Esophagus (tissue), 2 donors: ENCODE data around the gene TMEM107. TPM values are rescaled to one million over a fixed set of nuclear protein-coding genes. Genes with fewer than 3 reads are reported as not detected.

Experiments used
- H3K27ac ChIP-seq, 2 donors: one replicate each; pipeline ENCODE4 v1.5.1; 2013; ENCODE audit warnings: low read depth in 2 of 2, mild to moderate bottlenecking in 2 of 2, inconsistent platforms in 1 of 2, low read length in 1 of 2, moderate library complexity in 1 of 2
- H3K27me3 ChIP-seq, 2 donors: one replicate each; pipeline ENCODE4 v1.6.1; 2013; ENCODE audit warnings: low read length in 2 of 2, control low read depth in 1 of 2, mild to moderate bottlenecking in 1 of 2; ENCODE audit not compliant: insufficient read depth in 2 of 2, control insufficient read depth in 1 of 2
- H3K36me3 ChIP-seq, 2 donors: one replicate each; pipeline ENCODE4 v1.6.1; 2013; ENCODE audit warnings: low read length in 1 of 2; ENCODE audit not compliant: control insufficient read depth in 2 of 2, insufficient read depth in 2 of 2
- H3K4me1 ChIP-seq, 2 donors: one replicate each; pipeline ENCODE4 v1.6.1; 2013; ENCODE audit warnings: low read length in 1 of 2; ENCODE audit not compliant: control insufficient read depth in 2 of 2, insufficient read depth in 2 of 2
- H3K4me3 ChIP-seq, 2 donors: one replicate each; pipeline ENCODE4 v1.5.1; 2013; ENCODE audit warnings: low read length in 2 of 2, mild to moderate bottlenecking in 2 of 2, low read depth in 1 of 2, moderate library complexity in 1 of 2
- H3K9me3 ChIP-seq, 2 donors: one replicate each; pipeline ENCODE4 v1.6.1; 2013; ENCODE audit warnings: mild to moderate bottlenecking in 2 of 2, low read depth in 1 of 2, low read length in 1 of 2, moderate library complexity in 1 of 2; ENCODE audit not compliant: control insufficient read depth in 2 of 2, insufficient read depth in 1 of 2
- WGBS, 2 donors: extraction: QIAGEN DNeasy Blood & Tissue Kit; methylation state at CpG; one replicate each; pipeline ENCODE4 v1.1.7; 2013; 5-methylcytosine and 5-hydroxymethylcytosine counted together
- polyA plus RNA-seq, 2 donors: library from polyadenylated mRNA; stranded (reverse); fragments of 200-250 nt; gene quantifications; one replicate each; pipeline ENCODE4 v1.2.3, GENCODE V29; 2013
- donor health status: healthy with polysubstance abuse.
- donor health status: Bipolar disorder and iron deficiency.

Gene TMEM107
- polyA plus RNA-seq, 2 donors = 5.6 to 8.9 TPM

- WGBS, 2 donors = 76 to 77% methylated on average over 18 of the region's 18 CpGs
- Histone ChIP-seq H3K27me3 (no peaks in the 10 kb centered on the region), H3K4me1 (peaks cover 2 to 26% of the 10 kb centered on the region in 2 donors), H3K36me3 (peaks cover 26 to 48% of the 10 kb centered on the region in 2 donors), H3K9me3 (peaks cover 0 to 2% of the 10 kb centered on the region in 2 donors), H3K27ac (peak overlapping the region; percentile 100), H3K4me3 (peak overlapping the region; percentile 48 to 69)
Observed at GRCh38 chr17:8150194-8151119, 25.7 kb downstream of the TMEM107 start.

GRCh38 chr17:8149419-8150193, 26.6 kb downstream of the TMEM107 start:
- Histone ChIP-seq H3K9me3 (peaks cover 0 to 2% of the 10 kb centered on the region in 2 donors), H3K36me3 (peaks cover 26 to 53% of the 10 kb centered on the region in 2 donors), H3K27me3 (no peaks in the 10 kb centered on the region), H3K27ac (peak overlapping the region in 1 of 2 donors; percentile 19), H3K4me3 (no peak overlapping the region), H3K4me1 (peaks cover 2 to 24% of the 10 kb centered on the region in 2 donors)
- 92 to 96% methylated on average over 29 of the region's 29 CpGs for WGBS, 2 donors

GRCh38 chr17:8148560-8148959, 27.6 kb downstream of the TMEM107 start:
- H3K27ac ChIP-seq = no peak overlapping the region
- 92 to 93% methylated on average over 13 of the region's 13 CpGs for WGBS, 2 donors
- peaks cover 2 to 22% of the 10 kb centered on the region in 2 donors for H3K4me1 ChIP-seq
- H3K36me3 ChIP-seq = peaks cover 36 to 64% of the 10 kb centered on the region in 2 donors
- H3K9me3 ChIP-seq = peaks cover 0 to 2% of the 10 kb centered on the region in 2 donors
- H3K27me3 ChIP-seq = no peaks in the 10 kb centered on the region
- H3K4me3 ChIP-seq = no peak overlapping the region

GRCh38 chr17:8147805-8148404, 28.3 kb downstream of the TMEM107 start:
- H3K4me1 ChIP-seq = peaks cover 2 to 20% of the 10 kb centered on the region in 2 donors

DNA sequence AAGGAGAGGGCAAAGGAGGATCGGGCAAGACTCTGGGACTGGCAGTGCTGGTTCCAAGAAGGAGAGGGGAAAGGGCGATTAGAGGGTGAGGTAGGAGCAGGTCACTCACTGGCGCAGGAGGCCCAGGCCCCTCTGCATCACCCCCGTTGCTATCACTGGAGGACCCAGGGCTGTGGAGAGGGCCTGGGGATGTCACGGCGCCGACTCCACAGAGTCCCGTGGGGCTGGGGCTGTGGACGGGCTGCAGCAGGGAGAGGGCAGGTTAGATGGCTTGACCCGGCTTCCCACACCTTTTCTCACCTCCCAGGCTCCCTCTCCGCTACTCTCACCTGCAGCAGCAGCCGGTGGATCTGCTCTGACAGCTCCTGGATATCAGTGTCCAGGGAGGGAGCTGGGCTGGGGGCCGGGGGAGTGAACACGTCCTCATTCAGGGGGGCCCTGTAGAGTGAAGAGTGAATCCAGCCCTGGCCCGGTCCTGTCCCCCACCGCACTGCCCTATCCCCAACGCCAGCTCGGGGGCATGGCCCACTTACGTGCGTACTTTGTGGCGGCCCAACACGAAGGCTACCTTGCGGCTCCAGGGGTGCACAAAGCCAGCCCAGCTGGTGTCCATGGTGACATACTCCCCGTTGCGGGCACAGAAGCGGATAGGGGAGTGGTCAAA, 28.9 kb downstream of the TMEM107 start:
- Histone ChIP-seq H3K27ac (peak overlapping the region in 1 of 2 donors; percentile 26), H3K27me3 (no peaks in the 10 kb centered on the region), H3K36me3 (peaks cover 42 to 75% of the 10 kb centered on the region in 2 donors), H3K4me1 (peaks cover 2 to 16% of the 10 kb centered on the region in 2 donors), H3K4me3 (no peak overlapping the region), H3K9me3 (peaks cover 0 to 2% of the 10 kb centered on the region in 2 donors)
- WGBS, 2 donors = 89 to 91% methylated on average over 25 to 26 of the region's 26 CpGs

More at GRCh38 chr17:8147805-8148404, 28.3 kb downstream of the TMEM107 start:
- no peak overlapping the region for H3K4me3 ChIP-seq
- H3K9me3 ChIP-seq = peaks cover 0 to 2% of the 10 kb centered on the region in 2 donors
- H3K36me3 ChIP-seq = peaks cover 37 to 69% of the 10 kb centered on the region in 2 donors
- WGBS, 2 donors = 88 to 92% methylated on average over 12 to 13 of the region's 13 CpGs
- no peaks in the 10 kb centered on the region for H3K27me3 ChIP-seq
- peak overlapping the region in 1 of 2 donors; percentile 3 for H3K27ac ChIP-seq

DNA sequence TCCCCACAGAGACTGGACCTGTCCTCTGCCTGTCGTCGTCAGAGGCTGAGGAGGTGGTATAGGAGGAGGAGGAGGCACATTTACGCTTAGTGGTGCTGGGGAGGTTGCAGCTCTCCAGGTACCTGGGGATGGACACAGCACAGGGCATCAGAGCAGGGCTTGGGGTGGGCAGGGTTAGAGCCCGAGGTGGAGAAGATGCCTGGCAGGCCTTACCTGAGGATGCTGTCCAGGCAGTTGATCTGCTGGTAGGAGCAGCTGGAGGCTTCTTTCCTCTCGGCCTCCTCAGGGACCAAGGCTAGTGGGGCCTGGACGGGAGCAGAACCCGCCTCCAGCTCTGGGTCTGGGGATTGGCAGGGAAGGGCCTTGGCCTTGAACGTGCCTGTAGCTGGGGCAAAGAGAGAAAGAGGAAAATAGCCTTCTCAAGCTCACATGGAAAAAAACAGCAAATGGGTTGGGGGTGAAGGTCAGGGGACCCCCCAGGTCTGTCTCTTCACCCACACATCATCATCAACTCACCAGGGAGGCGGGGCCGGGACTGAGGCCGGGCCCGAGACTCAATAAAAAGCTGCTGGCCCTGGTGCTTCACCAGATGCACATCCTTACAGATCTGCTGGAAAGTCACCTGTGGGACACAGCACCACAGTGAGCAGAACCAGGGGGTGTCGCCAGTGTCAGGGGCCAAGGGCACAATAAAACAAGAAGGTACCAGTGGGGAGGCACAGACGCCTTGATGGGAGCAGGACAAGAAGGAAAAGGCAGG, 29.6 kb downstream of the TMEM107 start:
- H3K27ac ChIP-seq = peak overlapping the region in 1 of 2 donors; percentile 34
- WGBS, 2 donors = 92% methylated on average over 14 of the region's 14 CpGs
- no peak overlapping the region for H3K4me3 ChIP-seq
- no peaks in the 10 kb centered on the region for H3K27me3 ChIP-seq
- H3K4me1 ChIP-seq = peaks cover 2 to 16% of the 10 kb centered on the region in 2 donors
- H3K36me3 ChIP-seq = peaks cover 43 to 81% of the 10 kb centered on the region in 2 donors
- H3K9me3 ChIP-seq = peaks cover 0 to 2% of the 10 kb centered on the region in 2 donors

DNA sequence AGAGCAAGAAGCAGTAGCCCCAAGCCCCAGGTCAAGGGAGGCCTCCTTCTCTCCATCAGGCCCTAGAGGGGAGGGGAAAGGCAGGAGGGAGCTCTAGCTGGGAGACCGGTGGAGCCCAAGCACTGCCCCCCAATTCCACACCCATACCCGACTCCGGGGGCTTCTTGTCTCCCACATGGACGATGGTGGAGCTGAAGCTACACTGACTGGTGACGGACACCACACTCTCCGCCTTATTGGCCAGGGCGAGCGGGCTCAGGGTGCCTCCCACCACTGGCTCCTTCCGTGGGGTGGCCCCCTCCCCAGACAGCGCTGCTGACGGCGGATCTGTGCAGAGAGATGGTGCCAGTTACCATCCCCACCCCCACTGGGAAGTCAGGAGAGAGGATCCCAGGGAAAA, 30.4 kb downstream of the TMEM107 start:
- peak overlapping the region in 1 of 2 donors; percentile 34 for H3K27ac ChIP-seq
- H3K9me3 ChIP-seq = peaks cover 0 to 2% of the 10 kb centered on the region in 2 donors
- H3K4me3 ChIP-seq = no peak overlapping the region
- 90 to 91% methylated on average over 12 of the region's 12 CpGs for WGBS, 2 donors
- no peaks in the 10 kb centered on the region for H3K27me3 ChIP-seq
- H3K4me1 ChIP-seq = peaks cover 2 to 10% of the 10 kb centered on the region in 2 donors
- peaks cover 48 to 87% of the 10 kb centered on the region in 2 donors for H3K36me3 ChIP-seq

DNA sequence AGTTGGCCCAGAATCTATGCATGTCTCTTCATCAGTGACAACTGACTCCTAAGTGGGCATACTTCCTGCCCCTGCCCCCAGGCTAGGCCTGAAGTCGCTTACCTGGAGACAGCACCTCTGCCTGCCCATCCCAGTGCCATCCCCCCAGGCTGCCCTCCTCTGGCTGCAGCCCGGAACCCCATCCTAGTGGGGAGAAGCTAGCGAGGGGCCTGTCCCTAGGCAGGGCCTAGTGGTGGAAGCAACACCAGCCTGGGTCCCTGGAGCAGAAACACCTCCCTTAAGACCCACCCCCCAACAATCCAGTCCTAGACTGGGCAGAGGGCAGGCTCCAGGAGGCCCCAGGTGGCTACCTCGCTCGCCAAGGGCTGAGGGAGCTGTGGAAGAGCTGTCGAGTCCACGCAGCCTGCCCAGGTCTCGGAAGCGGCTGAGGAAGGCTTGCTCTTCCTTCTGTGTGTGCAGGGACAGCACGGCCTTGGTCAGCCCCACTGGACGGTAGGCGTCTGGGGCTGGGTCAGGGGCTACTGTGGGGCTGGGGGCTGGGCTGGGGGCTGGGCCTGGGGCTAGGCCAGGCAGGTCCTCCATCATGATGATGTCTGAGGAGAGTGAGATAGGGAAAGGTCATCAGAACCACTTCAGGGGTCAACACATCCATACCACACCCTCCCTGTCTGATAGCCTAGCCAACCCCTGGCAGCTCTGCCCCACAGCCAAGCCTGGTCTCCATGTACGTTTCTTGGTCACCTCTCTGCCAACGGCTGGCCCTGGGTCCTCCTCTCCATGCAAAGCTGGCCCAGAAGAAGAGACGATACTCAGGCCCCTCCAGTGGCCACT, 31.6 kb downstream of the TMEM107 start:
- no peak overlapping the region for H3K4me3 ChIP-seq
- 92 to 95% methylated on average over 15 of the region's 15 CpGs for WGBS, 2 donors
- peaks cover 0 to 7% of the 10 kb centered on the region in 2 donors for H3K4me1 ChIP-seq

More for the DNA sequence above, 31.6 kb downstream of the TMEM107 start:
- H3K36me3 ChIP-seq = peaks cover 47 to 86% of the 10 kb centered on the region in 2 donors
- H3K9me3 ChIP-seq = peaks cover 0 to 2% of the 10 kb centered on the region in 2 donors
- H3K27ac ChIP-seq = no peak overlapping the region
- no peaks in the 10 kb centered on the region for H3K27me3 ChIP-seq
